ENCODE results near the gene OR2T1.
"Not testable (repeated sequence)": the region's sequence is repeated elsewhere in the genome, so short reads cannot be mapped to it uniquely, and the experiment has no call there.

OR2T1 gene

DNA sequence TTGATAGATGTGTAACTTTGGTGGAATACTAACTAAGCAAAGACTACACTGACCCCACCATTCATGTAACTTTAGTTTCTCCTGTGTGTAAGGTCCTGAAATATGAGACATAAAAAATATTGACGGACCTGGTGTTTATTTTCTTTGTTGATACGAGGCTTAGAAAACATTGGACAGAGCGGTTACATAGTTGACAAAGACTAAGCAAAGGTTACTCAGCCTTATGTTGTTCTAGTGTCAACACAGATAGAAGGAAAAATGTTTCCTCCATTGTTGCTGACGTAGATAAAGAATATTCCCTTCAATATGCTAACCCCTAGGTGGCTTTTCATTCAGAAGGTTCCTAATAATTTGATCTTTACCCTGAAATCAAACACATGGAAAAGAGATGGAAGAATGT is 52.2 kb downstream of the OR2T1 start:
- H3K27ac ChIP-seq (ENCODE audit: low read depth, low read length); H3K79me1 ChIP-seq (ENCODE audit: low read length); H3K27me3 ChIP-seq (ENCODE audit: insufficient read depth, low read length); H3K4ac ChIP-seq (ENCODE audit: low read depth, low read length); H3K14ac ChIP-seq (ENCODE audit: low read length); H3K9me3 ChIP-seq (ENCODE audit: insufficient read depth, low read depth, low read length); H3K4me2 ChIP-seq (ENCODE audit: low read length); DNase-seq; H3K36me3 ChIP-seq (ENCODE audit: control insufficient read depth in 1 of 2, insufficient read depth in 2 of 2, low read length in 2 of 2); H2AFZ ChIP-seq (ENCODE audit: insufficient read depth, low read length, poor library complexity); H3K79me2 ChIP-seq (ENCODE audit: control insufficient read depth, insufficient read depth, low read length, poor library complexity); H2BK12ac ChIP-seq (ENCODE audit: low read length); H3K4me1 ChIP-seq (ENCODE audit: control insufficient read depth in 1 of 2, insufficient read depth in 2 of 2, low read length in 2 of 2); H3K23ac ChIP-seq (ENCODE audit: low read length); H2BK5ac ChIP-seq (ENCODE audit: low read depth, low read length, poor library complexity); H4K8ac ChIP-seq (ENCODE audit: low read depth, low read length); H3K18ac ChIP-seq (ENCODE audit: low read length); H4K12ac ChIP-seq (ENCODE audit: low read depth, low read length); H3K9ac ChIP-seq (ENCODE audit: low read length); H4K91ac ChIP-seq (ENCODE audit: low read depth, low read length); H2AK5ac ChIP-seq (ENCODE audit: low read length); H3K4me3 ChIP-seq (ENCODE audit: low read depth, low read length); H2BK120ac ChIP-seq (ENCODE audit: insufficient read depth, low read length, poor library complexity): not testable (repeated sequence)
- WGBS (ENCODE audit: extremely low coverage, insufficient coverage, insufficient read length): no CpG with 5 or more reads among the region's 4 CpGs

- not testable (repeated sequence) for H3K14ac ChIP-seq (ENCODE audit: low read length); H3K4me3 ChIP-seq (ENCODE audit: low read depth, low read length); H3K79me2 ChIP-seq (ENCODE audit: control insufficient read depth, insufficient read depth, low read length, poor library complexity); H2AFZ ChIP-seq (ENCODE audit: insufficient read depth, low read length, poor library complexity); H3K79me1 ChIP-seq (ENCODE audit: low read length); H3K4me2 ChIP-seq (ENCODE audit: low read length); H3K27ac ChIP-seq (ENCODE audit: low read depth, low read length); H3K23ac ChIP-seq (ENCODE audit: low read length); H3K4ac ChIP-seq (ENCODE audit: low read depth, low read length); H3K9ac ChIP-seq (ENCODE audit: low read length); H2BK120ac ChIP-seq (ENCODE audit: insufficient read depth, low read length, poor library complexity); H3K27me3 ChIP-seq (ENCODE audit: insufficient read depth, low read length); H3K36me3 ChIP-seq (ENCODE audit: control insufficient read depth in 1 of 2, insufficient read depth in 2 of 2, low read length in 2 of 2); H2BK5ac ChIP-seq (ENCODE audit: low read depth, low read length, poor library complexity); H4K8ac ChIP-seq (ENCODE audit: low read depth, low read length); H2BK12ac ChIP-seq (ENCODE audit: low read length); H3K18ac ChIP-seq (ENCODE audit: low read length); DNase-seq; H4K12ac ChIP-seq (ENCODE audit: low read depth, low read length); H3K4me1 ChIP-seq (ENCODE audit: control insufficient read depth in 1 of 2, insufficient read depth in 2 of 2, low read length in 2 of 2); H4K91ac ChIP-seq (ENCODE audit: low read depth, low read length); H2AK5ac ChIP-seq (ENCODE audit: low read length); H3K9me3 ChIP-seq (ENCODE audit: insufficient read depth, low read depth, low read length)
- WGBS (ENCODE audit: extremely low coverage, insufficient coverage, insufficient read length): no CpG with 5 or more reads among the region's 2 CpGs
Measured at GRCh38 chr1:248456635-248457034, 53.8 kb downstream of the OR2T1 start.

Data from trophoblast cell (in vitro differentiated cells and primary cell).